ENCODE measurements around the gene EGLN3.

EGLN3 gene

GRCh38 chr14:33959692-33960151 lies 8.8 kb upstream of the EGLN3 start:
- DNase-seq, result no peak

- no peak for DNase-seq
These were observed 7.8 kb upstream of the EGLN3 start for GRCh38 chr14:33958605-33959226.

- DNase-seq, result no peak
These were observed 7.1 kb upstream of the EGLN3 start for GRCh38 chr14:33957993-33958392.

GRCh38 chr14:33957299-33957698 lies 6.4 kb upstream of the EGLN3 start:
- no peak for DNase-seq

DNA sequence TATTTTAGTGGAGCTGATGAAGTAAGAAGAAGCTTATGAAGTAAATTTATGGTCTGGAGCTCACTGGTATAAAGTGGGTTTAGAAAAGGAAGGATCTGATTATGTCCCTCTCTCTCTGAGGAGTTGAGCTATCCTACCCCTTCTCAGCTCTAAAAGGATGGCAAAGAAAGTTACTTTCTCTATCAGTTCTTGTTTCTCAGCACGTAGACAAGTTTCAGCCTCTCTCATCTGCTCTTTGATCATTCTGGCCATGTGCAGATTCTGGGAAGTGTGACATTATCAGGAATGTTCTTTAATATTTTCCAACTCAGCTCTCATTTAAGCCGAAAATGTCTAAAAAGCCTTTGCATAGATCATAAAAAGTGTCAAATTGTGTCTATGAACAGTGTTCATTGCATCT lies 5.8 kb upstream of the EGLN3 start:
- no peak for DNase-seq

- DNase-seq, result no peak
These were observed 3.2 kb upstream of the EGLN3 start for GRCh38 chr14:33954016-33954598.

GRCh38 chr14:33952541-33952940 lies 1.7 kb upstream of the EGLN3 start:
- DNase-seq, result no peak

DNA sequence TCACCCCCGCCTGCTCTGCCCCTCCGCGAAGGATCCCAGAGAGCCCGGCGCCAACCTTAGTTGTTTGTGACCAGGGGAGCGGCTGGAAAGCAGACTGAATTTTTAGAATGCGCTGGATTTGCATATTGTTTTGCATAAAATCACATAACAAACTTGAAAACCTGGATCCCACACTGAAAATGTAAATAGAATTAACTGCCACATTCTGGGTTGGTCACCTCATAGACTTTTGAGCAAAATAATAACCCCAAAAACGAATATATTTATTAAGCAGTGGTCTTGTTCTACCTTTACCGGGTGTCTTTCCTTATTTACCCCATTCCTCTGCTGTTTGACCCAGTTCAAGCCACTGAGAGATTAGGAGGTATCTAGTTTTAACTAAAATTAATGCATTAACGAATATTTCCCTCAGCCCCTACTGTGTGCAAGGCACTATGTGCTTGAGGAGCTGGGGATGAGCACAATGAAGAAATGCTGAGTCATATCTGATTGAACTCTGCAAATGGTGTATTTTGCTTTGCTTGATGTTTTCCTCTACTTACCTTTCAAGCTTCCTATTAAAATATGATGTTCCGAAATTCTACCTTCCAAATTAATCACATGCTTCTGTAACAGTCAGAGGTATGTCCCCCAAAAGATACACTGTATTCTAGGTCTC lies 438 bp upstream of the EGLN3 start:
- DNase-seq, result no peak

- no peak for DNase-seq
These were observed 1.4 kb downstream of the EGLN3 start for GRCh38 chr14:33949411-33949893.

GRCh38 chr14:33948869-33949408 lies 1.9 kb downstream of the EGLN3 start:
- DNase-seq, result no peak

GRCh38 chr14:33948145-33948868 lies 2.6 kb downstream of the EGLN3 start:
- no peak for DNase-seq

DNA sequence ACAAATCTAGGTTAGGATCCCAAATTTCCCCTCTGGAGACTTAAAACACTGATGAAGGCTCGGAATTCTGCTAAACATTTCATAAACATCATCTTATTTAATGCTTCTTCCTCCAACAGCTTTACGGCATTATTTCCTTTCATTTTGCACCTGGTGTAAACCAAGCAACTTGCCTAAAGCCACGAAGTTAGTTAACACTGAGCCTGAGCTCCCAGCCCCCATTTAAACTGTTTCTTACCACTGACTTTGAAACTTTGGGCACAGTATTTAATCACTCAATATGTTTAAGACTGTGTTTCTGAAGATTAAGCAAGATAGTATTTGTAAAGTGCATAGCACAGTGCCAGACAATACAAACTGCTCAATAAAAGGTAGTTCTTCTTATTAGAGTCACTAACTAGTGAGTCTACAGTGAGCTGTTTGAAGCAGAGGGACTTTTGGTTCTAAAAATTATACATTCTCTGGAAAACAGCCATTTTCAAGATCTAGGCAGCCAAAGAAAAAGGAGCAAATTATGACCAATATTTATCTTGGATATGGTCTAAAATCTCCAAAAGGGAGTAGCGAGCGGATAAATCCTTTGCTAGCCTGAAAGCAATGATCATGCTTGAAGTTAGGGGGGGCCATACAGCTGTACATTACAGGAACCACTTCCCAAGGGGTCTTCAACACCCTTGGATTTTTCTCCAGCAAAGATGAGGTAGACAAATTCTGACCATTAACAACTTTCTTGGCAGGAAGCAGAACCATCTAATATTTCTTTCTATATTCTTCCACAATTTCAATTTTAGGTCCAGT lies 4.0 kb downstream of the EGLN3 start:
- DNase-seq, result no peak

- DNase-seq, result no peak
These were observed 5.4 kb downstream of the EGLN3 start for GRCh38 chr14:33945210-33946088.

DNA sequence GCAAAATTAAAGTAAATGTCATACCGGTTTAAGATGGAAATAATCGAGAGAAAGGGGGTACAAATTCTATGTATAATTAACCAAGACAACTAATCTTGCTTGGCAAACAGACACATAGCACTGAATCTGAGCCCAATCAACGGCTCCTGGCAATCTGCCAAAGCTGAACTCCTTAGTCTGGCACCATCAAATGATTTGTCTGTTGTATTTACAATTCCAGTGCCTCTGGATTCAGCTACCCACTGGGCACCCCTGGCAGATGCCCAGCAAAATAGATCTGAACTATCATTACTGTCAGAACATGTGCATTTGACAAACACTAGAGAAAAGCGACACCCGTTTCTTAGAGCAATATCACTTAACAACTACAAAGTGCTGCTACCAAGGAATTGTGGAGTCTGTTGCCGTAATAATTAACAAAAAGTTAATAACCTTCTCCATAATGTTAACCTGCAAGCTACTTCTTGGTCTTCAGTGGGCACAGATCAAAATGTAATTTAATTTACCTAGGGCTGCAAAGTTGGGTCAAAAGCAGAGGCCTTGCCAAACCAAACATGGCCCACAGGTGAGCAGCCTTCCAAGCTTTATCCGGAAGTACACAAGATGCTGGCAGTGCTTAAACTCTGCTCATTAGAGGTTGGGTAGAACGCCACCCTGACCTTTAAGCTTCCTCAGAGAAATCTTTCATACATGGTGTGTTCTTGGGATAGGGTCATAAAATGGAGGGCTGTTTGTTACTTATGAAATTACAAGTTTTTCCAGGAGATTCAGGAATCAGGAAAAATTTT lies 7.6 kb downstream of the EGLN3 start:
- no peak for DNase-seq

DNA sequence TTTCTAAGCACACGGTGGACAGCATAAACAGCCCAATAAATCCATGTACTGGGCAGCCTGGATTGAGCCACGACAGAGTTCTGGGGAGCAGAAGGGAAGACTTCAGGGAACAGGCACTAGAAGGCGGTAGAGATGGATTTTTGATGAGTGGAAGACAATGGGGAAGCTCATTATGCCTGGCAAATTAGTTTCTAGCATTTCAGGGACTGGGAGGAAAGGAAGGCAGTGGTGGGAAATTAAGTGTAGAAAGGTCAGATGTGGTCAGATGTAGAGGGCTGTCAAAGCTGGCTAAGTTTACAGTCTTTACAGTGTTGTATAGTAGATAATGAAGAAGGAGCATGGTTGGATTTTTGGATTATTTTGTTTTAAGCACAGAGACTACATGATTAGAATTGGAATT lies 9.2 kb downstream of the EGLN3 start:
- DNase-seq, result no peak

GRCh38 chr14:33940561-33941011 lies 10.3 kb downstream of the EGLN3 start:
- DNase-seq, result no peak

GRCh38 chr14:33938131-33938949 lies 12.5 kb downstream of the EGLN3 start:
- DNase-seq, result no peak

DNA sequence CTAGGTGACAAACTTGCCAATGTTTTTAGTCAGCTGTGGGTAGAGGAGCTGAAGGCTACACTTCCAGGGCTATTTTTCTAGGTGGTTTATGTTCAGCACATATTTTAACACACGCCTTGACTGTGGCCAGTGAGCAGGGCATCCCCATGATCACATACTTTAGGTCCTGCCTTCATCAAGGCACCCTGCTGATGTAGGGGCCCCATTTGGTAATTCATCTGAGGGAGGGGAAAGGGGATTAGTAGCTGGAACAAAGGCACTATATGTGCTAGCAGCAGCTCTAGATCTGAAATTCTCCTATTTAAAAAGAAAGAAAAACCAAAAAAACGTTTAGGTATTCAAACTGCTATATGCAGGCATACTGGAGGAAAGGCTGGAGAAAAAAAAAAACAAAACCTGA lies 14.5 kb downstream of the EGLN3 start:
- DNase-seq, result no peak

DNA sequence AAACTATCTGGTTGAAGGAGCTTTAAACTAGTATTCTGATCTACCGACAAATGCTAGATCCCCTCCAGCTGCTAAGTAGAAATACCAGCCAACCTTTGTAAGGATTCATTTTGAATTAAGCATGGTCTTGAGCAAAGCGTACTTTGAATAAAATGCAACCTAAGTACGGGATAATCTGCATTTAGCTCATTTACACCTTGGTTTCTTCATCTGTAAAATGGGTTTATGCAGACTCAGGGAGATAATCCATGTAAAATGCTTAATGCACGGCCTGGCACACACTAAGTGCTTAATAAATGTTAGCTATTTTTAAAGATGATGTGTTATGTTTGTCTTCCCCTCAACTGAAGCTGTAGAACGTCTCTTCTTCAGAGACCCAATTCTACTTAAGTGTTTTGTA lies 15.9 kb downstream of the EGLN3 start:
- DNase-seq, result no peak
